Activated gamma-delta T cell treated with Interleukin-2 at 50 U/mL for 16 hours (primary cell): Measurements from ENCODE around the gene CTAG1B.
"Not testable (repeated sequence)": the region's sequence is repeated elsewhere in the genome, so short reads cannot be mapped to it uniquely, and the experiment has no call there.

Experiments
- DNase-seq: peaks from one replicate; pipeline ENCODE4 v3.0.0-alpha.2; 2020

CTAG1B gene

DNA sequence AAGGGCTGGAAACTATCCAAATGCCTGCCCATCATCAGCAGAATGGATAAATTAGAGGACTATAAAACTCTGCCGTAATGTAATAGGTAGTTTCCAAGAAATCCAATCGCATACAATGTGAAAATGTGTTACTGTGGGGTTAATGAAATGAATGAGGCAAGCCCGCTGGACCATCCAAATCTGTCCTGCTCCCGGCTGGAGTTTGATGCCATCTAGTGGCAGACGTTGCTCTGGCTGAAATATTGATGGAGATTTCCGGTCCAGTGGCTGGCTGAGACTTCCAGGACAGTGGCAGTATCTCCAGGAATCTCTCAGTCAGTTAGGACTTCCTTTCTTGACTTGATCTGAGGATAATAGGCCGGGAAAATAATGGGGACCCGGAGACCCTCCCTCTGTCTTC, 36.1 kb downstream of the CTAG1B start:
- DNase-seq = not testable (repeated sequence)

DNA sequence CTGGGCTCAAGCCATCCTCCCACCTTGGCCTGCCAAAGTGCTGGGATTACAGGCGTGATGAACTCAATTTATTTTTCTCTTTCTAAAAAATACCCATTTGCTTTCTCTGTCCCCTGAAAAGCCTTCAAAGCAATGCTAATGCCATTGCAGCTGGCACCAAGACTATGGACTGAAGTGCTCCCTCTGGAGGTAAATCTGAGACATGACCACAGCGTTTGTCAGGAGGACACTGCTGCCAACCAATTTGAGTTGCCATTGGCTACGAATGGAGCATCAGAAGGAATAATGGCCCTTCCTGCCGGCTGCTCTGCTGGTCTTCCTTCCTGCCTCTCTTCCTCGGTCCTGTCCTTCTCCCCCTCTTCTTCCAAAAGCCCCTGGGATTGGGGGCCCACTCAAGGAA, 44.0 kb downstream of the CTAG1B start:
- not testable (repeated sequence) for DNase-seq

DNA sequence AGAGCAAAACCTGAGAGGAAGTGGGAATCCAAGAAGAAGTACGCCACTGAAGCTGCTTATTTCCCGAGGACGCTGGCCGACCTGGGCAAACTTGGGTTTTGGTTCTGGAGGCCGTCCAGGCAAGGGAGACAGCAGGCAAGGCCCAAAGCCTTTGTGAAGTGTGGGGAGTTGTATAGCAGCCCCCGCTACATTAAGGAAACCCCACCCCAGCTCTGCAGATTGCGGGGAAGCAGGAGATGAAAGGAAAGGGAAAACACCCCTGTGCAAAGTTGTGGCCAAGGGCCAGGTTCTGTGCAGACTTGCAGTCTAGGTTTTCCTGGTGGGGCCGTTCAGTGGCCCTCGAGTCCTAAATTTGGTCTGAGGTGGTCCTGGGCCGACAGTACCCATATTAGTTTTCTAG, 46.0 kb downstream of the CTAG1B start:
- DNase-seq = not testable (repeated sequence)

DNA sequence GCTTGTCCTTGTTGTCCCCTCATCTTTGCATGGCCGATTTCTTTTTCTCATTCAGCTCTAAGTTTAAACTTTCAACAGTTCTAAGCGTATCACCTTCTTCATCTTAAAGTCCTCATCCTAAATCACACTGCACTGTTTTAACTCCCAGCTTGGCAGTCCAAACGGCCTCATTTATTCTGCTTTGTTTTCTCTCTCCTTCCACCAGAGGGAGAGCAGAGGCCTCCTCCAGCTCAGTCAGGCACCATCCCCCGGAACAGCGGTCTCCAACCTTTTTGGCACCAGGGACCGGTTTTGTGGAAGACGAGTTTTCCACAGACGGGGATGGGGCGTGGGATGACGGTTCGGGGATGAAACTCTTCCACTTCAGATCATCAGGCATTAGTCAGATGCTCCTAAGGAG, 48.7 kb downstream of the CTAG1B start:
- not testable (repeated sequence) for DNase-seq
